ENCODE data around the gene PLEKHM3. TPM values are rescaled to one million over a fixed set of nuclear protein-coding genes. Genes with fewer than 3 reads are reported as not detected.

Gene PLEKHM3
- polyA plus RNA-seq, 1 experiment = 7.0 TPM

DNA sequence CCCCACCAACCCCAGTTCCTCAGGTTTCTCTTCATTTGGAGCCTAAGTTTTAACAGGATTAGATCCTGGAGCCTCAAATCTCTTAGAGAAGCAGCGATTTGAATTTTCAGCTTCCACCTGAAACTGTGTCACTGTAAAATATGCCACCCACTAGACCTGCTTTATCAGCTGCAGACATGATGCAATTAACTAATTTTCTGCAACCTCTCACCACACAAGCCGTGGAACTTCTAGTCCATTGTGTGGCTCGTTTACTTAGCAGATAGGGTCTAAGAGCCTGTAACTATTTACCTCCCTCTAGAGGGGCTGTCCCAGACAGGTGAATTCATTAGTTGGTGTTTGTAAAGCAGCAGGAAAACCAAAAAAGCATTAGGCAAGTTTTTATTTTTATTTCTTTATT lies 224.1 kb downstream of the PLEKHM3 start:
- H3K27ac ChIP-seq (ENCODE audit: low read depth, low read length) = no peak overlapping the region
- H3K4me3 ChIP-seq (ENCODE audit: low read depth, low read length) = no peak overlapping the region
- no peaks in the 10 kb centered on the region for H3K27me3 ChIP-seq (ENCODE audit: control insufficient read depth, insufficient read depth, low read length)
- H3K9me3 ChIP-seq (ENCODE audit: control insufficient read depth, insufficient read depth, low read length) = no peaks in the 10 kb centered on the region
- DNase-seq (ENCODE audit: low read depth, low spot score) = no peak
- POLR2A ChIA-PET = no interaction called here
- TF ChIP-seq, protein P1, sequence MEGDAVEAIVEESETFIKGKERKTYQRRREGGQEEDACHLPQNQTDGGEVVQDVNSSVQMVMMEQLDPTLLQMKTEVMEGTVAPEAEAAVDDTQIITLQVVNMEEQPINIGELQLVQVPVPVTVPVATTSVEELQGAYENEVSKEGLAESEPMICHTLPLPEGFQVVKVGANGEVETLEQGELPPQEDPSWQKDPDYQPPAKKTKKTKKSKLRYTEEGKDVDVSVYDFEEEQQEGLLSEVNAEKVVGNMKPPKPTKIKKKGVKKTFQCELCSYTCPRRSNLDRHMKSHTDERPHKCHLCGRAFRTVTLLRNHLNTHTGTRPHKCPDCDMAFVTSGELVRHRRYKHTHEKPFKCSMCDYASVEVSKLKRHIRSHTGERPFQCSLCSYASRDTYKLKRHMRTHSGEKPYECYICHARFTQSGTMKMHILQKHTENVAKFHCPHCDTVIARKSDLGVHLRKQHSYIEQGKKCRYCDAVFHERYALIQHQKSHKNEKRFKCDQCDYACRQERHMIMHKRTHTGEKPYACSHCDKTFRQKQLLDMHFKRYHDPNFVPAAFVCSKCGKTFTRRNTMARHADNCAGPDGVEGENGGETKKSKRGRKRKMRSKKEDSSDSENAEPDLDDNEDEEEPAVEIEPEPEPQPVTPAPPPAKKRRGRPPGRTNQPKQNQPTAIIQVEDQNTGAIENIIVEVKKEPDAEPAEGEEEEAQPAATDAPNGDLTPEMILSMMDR (IDR thresholded peaks at IDR 0.05; ENCODE audit: low read depth, low read length) = no peak
- CTCF ChIA-PET = no interaction called here

GRCh38 chr2:207796585-207797350 lies 228.6 kb downstream of the PLEKHM3 start:
- ChIA-PET CTCF (interaction anchor here (0.5 kb wide), 1 partner anchor 273 kb away, joined by 6 read pairs; no protein-coding TSS in a partner anchor), POLR2A (no interaction called here)
- no peak for DNase-seq (ENCODE audit: low read depth, low spot score)
- Histone ChIP-seq H3K27ac (ENCODE audit: low read depth, low read length) (no peak overlapping the region), H3K4me3 (ENCODE audit: low read depth, low read length) (no peak overlapping the region), H3K9me3 (ENCODE audit: control insufficient read depth, insufficient read depth, low read length) (no peaks in the 10 kb centered on the region), H3K27me3 (ENCODE audit: control insufficient read depth, insufficient read depth, low read length) (no peaks in the 10 kb centered on the region)
- TF ChIP-seq, protein P1 (IDR thresholded peaks at IDR 0.05; ENCODE audit: low read depth, low read length) = no peak

- ChIA-PET POLR2A (interaction anchor here (0.8 kb wide), 1 partner anchor 232 kb away, joined by 3 read pairs; no protein-coding TSS in a partner anchor), CTCF (interaction anchor here (0.6 to 1.6 kb wide), 2 partner anchors 47 to 248 kb away, joined by 3 to 8 read pairs; no protein-coding TSS in a partner anchor)
- TF ChIP-seq, protein P1 (IDR thresholded peaks at IDR 0.05; ENCODE audit: low read depth, low read length) = no peak
- no peak for DNase-seq (ENCODE audit: low read depth, low spot score)
- Histone ChIP-seq H3K27ac (ENCODE audit: low read depth, low read length) (peak overlapping the region; percentile 3), H3K4me3 (ENCODE audit: low read depth, low read length) (no peak overlapping the region), H3K27me3 (ENCODE audit: control insufficient read depth, insufficient read depth, low read length) (no peaks in the 10 kb centered on the region), H3K9me3 (ENCODE audit: control insufficient read depth, insufficient read depth, low read length) (no peaks in the 10 kb centered on the region)
These were observed 233.0 kb downstream of the PLEKHM3 start for GRCh38 chr2:207792244-207792785.

GRCh38 chr2:207791579-207792243 lies 233.6 kb downstream of the PLEKHM3 start:
- H3K9me3 ChIP-seq (ENCODE audit: control insufficient read depth, insufficient read depth, low read length) = no peaks in the 10 kb centered on the region
- no peaks in the 10 kb centered on the region for H3K27me3 ChIP-seq (ENCODE audit: control insufficient read depth, insufficient read depth, low read length)
- POLR2A ChIA-PET = interaction anchor here (0.8 kb wide), 1 partner anchor 233 kb away, joined by 3 read pairs; no protein-coding TSS in a partner anchor
- DNase-seq (ENCODE audit: low read depth, low spot score) = no peak
- TF ChIP-seq, protein P1 (IDR thresholded peaks at IDR 0.05; ENCODE audit: low read depth, low read length) = no peak
- CTCF ChIA-PET = interaction anchor here (1.6 kb wide), 1 partner anchor 249 kb away, joined by 8 read pairs; no protein-coding TSS in a partner anchor
- no peak overlapping the region for H3K27ac ChIP-seq (ENCODE audit: low read depth, low read length)
- no peak overlapping the region for H3K4me3 ChIP-seq (ENCODE audit: low read depth, low read length)

Data from AG04450 (cell line).